ENCODE measurements around the gene ABL2.

GRCh38 chr1:179146476-179146875, 83.0 kb downstream of the ABL2 start:
- TF ChIP-seq POLR2A (IDR thresholded peaks at IDR 0.05; ENCODE audit: low read length): no peak
- TF ChIP-seq GATA1 (IDR thresholded peaks at IDR 0.05; ENCODE audit: low read depth, low read length): no peak

Measured in erythroblast (primary cell).